Chondrocyte (in vitro differentiated cells): ENCODE data around the gene GFY. TPM values are rescaled to one million over a fixed set of nuclear protein-coding genes. Genes with fewer than 3 reads are reported as not detected.

Experiments used
- DNase-seq: peaks from one replicate; pipeline ENCODE4 v3.0.0; 2021; ENCODE audit warnings: mixed read lengths, low spot score
- H3K27ac Mint-ChIP-seq: one replicate; pipeline ENCODE4 v1.8.0; 2021; ENCODE audit warnings: mild to moderate bottlenecking, moderate library complexity, mixed read lengths; ENCODE audit not compliant: unreplicated experiment
- H3K27me3 Mint-ChIP-seq: 2 replicates; pipeline ENCODE4 v1.8.0; 2021; ENCODE audit warnings: low read depth, mixed read lengths
- H3K36me3 Mint-ChIP-seq: 2 replicates; pipeline ENCODE4 v1.8.0; 2021; ENCODE audit warnings: low read depth, mixed read lengths
- H3K4me1 Mint-ChIP-seq: 2 replicates; pipeline ENCODE4 v1.8.0; 2021; ENCODE audit warnings: low read depth, mild to moderate bottlenecking, mixed read lengths
- H3K4me3 Mint-ChIP-seq: one replicate; pipeline ENCODE4 v1.8.0; 2021; ENCODE audit warnings: mild to moderate bottlenecking, moderate library complexity, mixed read lengths; ENCODE audit not compliant: unreplicated experiment
- H3K9me3 Mint-ChIP-seq: 2 replicates; pipeline ENCODE4 v1.8.0; 2021; ENCODE audit warnings: low read depth, mixed read lengths
- total RNA-seq: library from RNA; stranded (reverse); gene quantifications from 3 replicates; pipeline ENCODE4 v1.2.1, GENCODE V29; 2021
- TF ChIP-seq, protein P1 (sequence below): fragments of 200-600 bp; sonication (generic); IDR thresholded peaks from 2 replicates; pipeline ENCODE4 v1.5.0; 2021; ENCODE audit warnings: antibody characterized with exemption, mild to moderate bottlenecking, moderate library complexity

The GFY gene
- total RNA-seq, 1 donor from 2014 or later: not detected

GRCh38 chr19:49435670-49436069, 10.5 kb downstream of the GFY start:
- peaks cover 3% of the 10 kb centered on the region for H3K4me1 Mint-ChIP-seq
- H3K9me3 Mint-ChIP-seq: no peaks in the 10 kb centered on the region
- peaks cover under 1% of the 10 kb centered on the region for H3K36me3 Mint-ChIP-seq
- TF ChIP-seq, protein P1, sequence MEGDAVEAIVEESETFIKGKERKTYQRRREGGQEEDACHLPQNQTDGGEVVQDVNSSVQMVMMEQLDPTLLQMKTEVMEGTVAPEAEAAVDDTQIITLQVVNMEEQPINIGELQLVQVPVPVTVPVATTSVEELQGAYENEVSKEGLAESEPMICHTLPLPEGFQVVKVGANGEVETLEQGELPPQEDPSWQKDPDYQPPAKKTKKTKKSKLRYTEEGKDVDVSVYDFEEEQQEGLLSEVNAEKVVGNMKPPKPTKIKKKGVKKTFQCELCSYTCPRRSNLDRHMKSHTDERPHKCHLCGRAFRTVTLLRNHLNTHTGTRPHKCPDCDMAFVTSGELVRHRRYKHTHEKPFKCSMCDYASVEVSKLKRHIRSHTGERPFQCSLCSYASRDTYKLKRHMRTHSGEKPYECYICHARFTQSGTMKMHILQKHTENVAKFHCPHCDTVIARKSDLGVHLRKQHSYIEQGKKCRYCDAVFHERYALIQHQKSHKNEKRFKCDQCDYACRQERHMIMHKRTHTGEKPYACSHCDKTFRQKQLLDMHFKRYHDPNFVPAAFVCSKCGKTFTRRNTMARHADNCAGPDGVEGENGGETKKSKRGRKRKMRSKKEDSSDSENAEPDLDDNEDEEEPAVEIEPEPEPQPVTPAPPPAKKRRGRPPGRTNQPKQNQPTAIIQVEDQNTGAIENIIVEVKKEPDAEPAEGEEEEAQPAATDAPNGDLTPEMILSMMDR: no peak
- H3K27ac Mint-ChIP-seq: no peak overlapping the region
- peaks cover 74% of the 10 kb centered on the region for H3K27me3 Mint-ChIP-seq
- no peak for DNase-seq
- H3K4me3 Mint-ChIP-seq: no peak overlapping the region

GRCh38 chr19:49436381-49437017, 11.3 kb downstream of the GFY start:
- H3K4me1 Mint-ChIP-seq: peaks cover 8% of the 10 kb centered on the region
- no peak for DNase-seq

DNA sequence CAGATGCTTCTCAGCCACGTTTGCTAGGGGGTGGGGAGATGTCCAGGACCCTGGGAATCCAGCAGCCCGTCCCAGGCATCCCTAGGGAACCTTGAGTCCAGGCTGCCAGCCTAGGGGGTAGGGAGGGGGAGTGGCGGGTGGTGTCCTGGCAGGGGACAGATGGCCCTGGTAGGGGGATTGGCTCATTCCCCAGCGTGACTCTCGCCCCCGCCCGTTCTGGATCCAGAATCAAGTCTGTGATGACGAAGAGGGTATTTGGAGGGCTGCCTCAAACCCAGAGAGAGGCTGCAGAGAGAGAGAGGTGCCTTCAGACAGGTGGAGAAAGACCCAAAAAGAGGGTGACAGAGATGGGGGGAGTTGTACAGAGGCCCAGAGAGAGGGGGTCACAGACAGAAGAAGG, 12.0 kb downstream of the GFY start:
- H3K9me3 Mint-ChIP-seq: no peaks in the 10 kb centered on the region
- DNase-seq: no peak
- no peak overlapping the region for H3K4me3 Mint-ChIP-seq
- H3K36me3 Mint-ChIP-seq: no peaks in the 10 kb centered on the region
- peaks cover 79% of the 10 kb centered on the region for H3K27me3 Mint-ChIP-seq
- TF ChIP-seq, protein P1: no peak
- H3K4me1 Mint-ChIP-seq: peaks cover 15% of the 10 kb centered on the region
- H3K27ac Mint-ChIP-seq: no peak overlapping the region

More at GRCh38 chr19:49436381-49437017, 11.3 kb downstream of the GFY start:
- H3K9me3 Mint-ChIP-seq: no peaks in the 10 kb centered on the region
- TF ChIP-seq, protein P1: no peak
- peaks cover 76% of the 10 kb centered on the region for H3K27me3 Mint-ChIP-seq
- H3K4me3 Mint-ChIP-seq: no peak overlapping the region
- no peak overlapping the region for H3K27ac Mint-ChIP-seq
- H3K36me3 Mint-ChIP-seq: no peaks in the 10 kb centered on the region

- Mint-ChIP-seq H3K36me3 (no peaks in the 10 kb centered on the region), H3K9me3 (no peaks in the 10 kb centered on the region), H3K4me1 (peaks cover 18% of the 10 kb centered on the region), H3K27ac (no peak overlapping the region), H3K4me3 (no peak overlapping the region), H3K27me3 (peaks cover 76% of the 10 kb centered on the region)
- TF ChIP-seq, protein P1: no peak
- no peak for DNase-seq
These were observed 13.1 kb downstream of the GFY start for GRCh38 chr19:49438261-49438660.

DNA sequence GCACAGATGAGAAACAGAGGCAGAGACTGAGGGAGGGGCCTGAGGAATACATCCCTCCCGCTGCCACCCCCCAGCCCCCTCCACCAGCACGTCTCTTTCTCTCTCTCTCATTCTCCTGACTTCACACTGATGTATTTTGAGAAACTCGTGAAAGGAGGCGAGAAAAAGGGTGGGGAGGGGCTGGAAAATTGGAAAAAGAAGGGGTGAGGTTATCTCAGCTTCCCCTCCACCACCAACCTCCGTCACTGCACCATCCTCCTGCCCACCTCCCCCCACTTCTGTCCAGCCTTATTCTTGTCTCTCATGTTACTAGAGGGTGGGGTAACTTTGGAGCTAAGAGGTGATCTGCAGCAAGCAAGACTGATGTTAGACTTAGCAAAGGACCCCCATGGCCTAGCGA, 14.6 kb downstream of the GFY start:
- Mint-ChIP-seq H3K36me3 (no peaks in the 10 kb centered on the region), H3K4me1 (peaks cover 21% of the 10 kb centered on the region), H3K9me3 (no peaks in the 10 kb centered on the region), H3K27me3 (peaks cover 72% of the 10 kb centered on the region), H3K27ac (no peak overlapping the region), H3K4me3 (no peak overlapping the region)
- TF ChIP-seq, protein P1: no peak
- DNase-seq: no peak
